Amygdala (tissue), 56 donors: ENCODE results near the gene HOXA1.
"Not testable (repeated sequence)": the region's sequence is repeated elsewhere in the genome, so short reads cannot be mapped to it uniquely, and the experiment has no call there.

Source experiments
- DNase-seq, 56 donors: peaks; one replicate each; lab custom pipeline; 2025; lab: John Stamatoyannopoulos, UW

Gene HOXA1

GRCh38 chr7:27066148-27066547 is 29.7 kb downstream of the HOXA1 start:
- DNase-seq, result no peak

GRCh38 chr7:27065709-27066108 is 30.1 kb downstream of the HOXA1 start:
- DNase-seq, result no peak

GRCh38 chr7:27064661-27065060 is 31.1 kb downstream of the HOXA1 start:
- DNase-seq, result no peak

GRCh38 chr7:27064159-27064558 is 31.6 kb downstream of the HOXA1 start:
- no peak for DNase-seq

GRCh38 chr7:27062946-27063345 is 32.9 kb downstream of the HOXA1 start:
- DNase-seq, result no peak

GRCh38 chr7:27053153-27053552 is 42.6 kb downstream of the HOXA1 start:
- no peak for DNase-seq

GRCh38 chr7:27051451-27051850 is 44.3 kb downstream of the HOXA1 start:
- no peak for DNase-seq

GRCh38 chr7:27048438-27048837 is 47.4 kb downstream of the HOXA1 start:
- no peak for DNase-seq

- DNase-seq, result no peak
Observed at GRCh38 chr7:27046854-27047549, 48.8 kb downstream of the HOXA1 start.

GRCh38 chr7:27045972-27046371 is 49.8 kb downstream of the HOXA1 start:
- not testable (repeated sequence) for DNase-seq

GRCh38 chr7:27045066-27045465 is 50.7 kb downstream of the HOXA1 start:
- not testable (repeated sequence) for DNase-seq
